Measurements from ENCODE around the gene CRYZL1.
A peak's percentile ranks its signal among the peaks of the same experiment; 100 is the strongest.
"Not testable (repeated sequence)": the region's sequence is repeated elsewhere in the genome, so short reads cannot be mapped to it uniquely, and the experiment has no call there.

CRYZL1 gene

GRCh38 chr21:33641352-33642026, at the start of gene CRYZL1:
TSS of gene CRYZL1 (minus strand) at chr21:33641741. CDS start at chr21:33631551, 10,190 bp downstream.
- Mint-ChIP-seq H3K27ac (peak within 1 kb of the TSS; percentile 93), H3K4me3 (peak within 1 kb of the TSS; percentile 87), H3K4me1 (peaks cover 20% of the 10 kb centered on the region), H3K27me3 (peaks cover 24% of the 10 kb centered on the region), H3K9me3 (no peaks in the 10 kb centered on the region), H3K36me3 (ENCODE audit: low read depth) (peaks cover 6% of the 10 kb centered on the region)
- ATAC-seq (peak; percentile 87), DNase-seq (peak; percentile 99)

GRCh38 chr21:33690874-33691273, 49.3 kb upstream of the CRYZL1 start:
- no peak for ATAC-seq
- Mint-ChIP-seq H3K36me3 (ENCODE audit: low read depth) (no peaks in the 10 kb centered on the region), H3K4me3 (no peak overlapping the region), H3K27me3 (peaks cover 3% of the 10 kb centered on the region), H3K9me3 (no peaks in the 10 kb centered on the region), H3K4me1 (no peaks in the 10 kb centered on the region), H3K27ac (no peak overlapping the region)
- no peak for DNase-seq

GRCh38 chr21:33688353-33688752, 46.8 kb upstream of the CRYZL1 start:
- H3K27ac Mint-ChIP-seq = no peak overlapping the region
- H3K36me3 Mint-ChIP-seq (ENCODE audit: low read depth) = no peaks in the 10 kb centered on the region
- no peak for DNase-seq
- H3K9me3 Mint-ChIP-seq = no peaks in the 10 kb centered on the region
- ATAC-seq = no peak
- H3K4me1 Mint-ChIP-seq = no peaks in the 10 kb centered on the region
- H3K4me3 Mint-ChIP-seq = no peak overlapping the region
- H3K27me3 Mint-ChIP-seq = peaks cover 6% of the 10 kb centered on the region

- DNase-seq = no peak
- ATAC-seq = no peak
- H3K4me3 Mint-ChIP-seq = no peak overlapping the region
- H3K9me3 Mint-ChIP-seq = no peaks in the 10 kb centered on the region
- no peaks in the 10 kb centered on the region for H3K36me3 Mint-ChIP-seq (ENCODE audit: low read depth)
- no peaks in the 10 kb centered on the region for H3K4me1 Mint-ChIP-seq
- H3K27me3 Mint-ChIP-seq = peaks cover 6% of the 10 kb centered on the region
- no peak overlapping the region for H3K27ac Mint-ChIP-seq
Measured at GRCh38 chr21:33687634-33688033, 46.1 kb upstream of the CRYZL1 start.

- no peak overlapping the region for H3K27ac Mint-ChIP-seq
- peaks cover 6% of the 10 kb centered on the region for H3K27me3 Mint-ChIP-seq
- DNase-seq (no peak), ATAC-seq (no peak)
- no peaks in the 10 kb centered on the region for H3K36me3 Mint-ChIP-seq (ENCODE audit: low read depth)
- no peaks in the 10 kb centered on the region for H3K9me3 Mint-ChIP-seq
- H3K4me3 Mint-ChIP-seq = no peak overlapping the region
- H3K4me1 Mint-ChIP-seq = no peaks in the 10 kb centered on the region
Measured at GRCh38 chr21:33686386-33686785, 44.8 kb upstream of the CRYZL1 start.

GRCh38 chr21:33685613-33686197, 44.2 kb upstream of the CRYZL1 start:
- ATAC-seq (no peak), DNase-seq (no peak)
- no peak overlapping the region for H3K4me3 Mint-ChIP-seq
- no peak overlapping the region for H3K27ac Mint-ChIP-seq
- H3K27me3 Mint-ChIP-seq = peaks cover 3% of the 10 kb centered on the region
- H3K9me3 Mint-ChIP-seq = no peaks in the 10 kb centered on the region
- no peaks in the 10 kb centered on the region for H3K36me3 Mint-ChIP-seq (ENCODE audit: low read depth)
- H3K4me1 Mint-ChIP-seq = no peaks in the 10 kb centered on the region

GRCh38 chr21:33684923-33685560, 43.5 kb upstream of the CRYZL1 start:
- Mint-ChIP-seq H3K9me3 (no peaks in the 10 kb centered on the region), H3K4me1 (no peaks in the 10 kb centered on the region), H3K4me3 (no peak overlapping the region), H3K36me3 (ENCODE audit: low read depth) (no peaks in the 10 kb centered on the region), H3K27ac (no peak overlapping the region), H3K27me3 (peaks cover 3% of the 10 kb centered on the region)
- DNase-seq (no peak), ATAC-seq (no peak)

GRCh38 chr21:33684068-33684467, 42.5 kb upstream of the CRYZL1 start:
- H3K36me3 Mint-ChIP-seq (ENCODE audit: low read depth) = no peaks in the 10 kb centered on the region
- H3K27me3 Mint-ChIP-seq = peaks cover 3% of the 10 kb centered on the region
- DNase-seq = no peak
- no peak overlapping the region for H3K27ac Mint-ChIP-seq
- no peaks in the 10 kb centered on the region for H3K4me1 Mint-ChIP-seq
- H3K4me3 Mint-ChIP-seq = no peak overlapping the region
- no peak for ATAC-seq
- H3K9me3 Mint-ChIP-seq = no peaks in the 10 kb centered on the region

- H3K27ac Mint-ChIP-seq = no peak overlapping the region
- no peaks in the 10 kb centered on the region for H3K9me3 Mint-ChIP-seq
- peaks cover 3% of the 10 kb centered on the region for H3K27me3 Mint-ChIP-seq
- H3K4me1 Mint-ChIP-seq = no peaks in the 10 kb centered on the region
- ATAC-seq (no peak), DNase-seq (no peak)
- no peak overlapping the region for H3K4me3 Mint-ChIP-seq
- no peaks in the 10 kb centered on the region for H3K36me3 Mint-ChIP-seq (ENCODE audit: low read depth)
Measured at GRCh38 chr21:33682992-33683627, 41.6 kb upstream of the CRYZL1 start.

- H3K27me3 Mint-ChIP-seq = peaks cover 3% of the 10 kb centered on the region
- no peak overlapping the region for H3K4me3 Mint-ChIP-seq
- H3K27ac Mint-ChIP-seq = no peak overlapping the region
- DNase-seq (no peak), ATAC-seq (no peak)
- H3K4me1 Mint-ChIP-seq = no peaks in the 10 kb centered on the region
- H3K9me3 Mint-ChIP-seq = no peaks in the 10 kb centered on the region
- H3K36me3 Mint-ChIP-seq (ENCODE audit: low read depth) = no peaks in the 10 kb centered on the region
Measured at GRCh38 chr21:33680870-33681269, 39.3 kb upstream of the CRYZL1 start.

GRCh38 chr21:33677450-33677849, 35.9 kb upstream of the CRYZL1 start:
- no peaks in the 10 kb centered on the region for H3K27me3 Mint-ChIP-seq
- no peak overlapping the region for H3K4me3 Mint-ChIP-seq
- H3K36me3 Mint-ChIP-seq (ENCODE audit: low read depth) = no peaks in the 10 kb centered on the region
- no peak for DNase-seq
- no peaks in the 10 kb centered on the region for H3K9me3 Mint-ChIP-seq
- no peak for ATAC-seq
- no peak overlapping the region for H3K27ac Mint-ChIP-seq
- H3K4me1 Mint-ChIP-seq = no peaks in the 10 kb centered on the region

GRCh38 chr21:33676666-33677065, 35.1 kb upstream of the CRYZL1 start:
- H3K9me3 Mint-ChIP-seq; H3K27ac Mint-ChIP-seq; DNase-seq; H3K4me3 Mint-ChIP-seq; H3K4me1 Mint-ChIP-seq; H3K36me3 Mint-ChIP-seq (ENCODE audit: low read depth); H3K27me3 Mint-ChIP-seq; ATAC-seq: not testable (repeated sequence)

- ATAC-seq (no peak), DNase-seq (no peak)
Measured at GRCh38 chr21:33674226-33674625, 32.7 kb upstream of the CRYZL1 start.

GRCh38 chr21:33673473-33673872, 31.9 kb upstream of the CRYZL1 start:
- no peaks in the 10 kb centered on the region for H3K9me3 Mint-ChIP-seq
- no peak overlapping the region for H3K27ac Mint-ChIP-seq
- no peaks in the 10 kb centered on the region for H3K4me1 Mint-ChIP-seq
- no peak overlapping the region for H3K4me3 Mint-ChIP-seq
- H3K36me3 Mint-ChIP-seq (ENCODE audit: low read depth) = no peaks in the 10 kb centered on the region
- H3K27me3 Mint-ChIP-seq = no peaks in the 10 kb centered on the region
- no peak for ATAC-seq
- DNase-seq = no peak

More at GRCh38 chr21:33674226-33674625, 32.7 kb upstream of the CRYZL1 start:
- Mint-ChIP-seq H3K36me3 (ENCODE audit: low read depth) (no peaks in the 10 kb centered on the region), H3K4me3 (no peak overlapping the region), H3K27ac (no peak overlapping the region), H3K4me1 (no peaks in the 10 kb centered on the region), H3K27me3 (no peaks in the 10 kb centered on the region), H3K9me3 (no peaks in the 10 kb centered on the region)
